T-cell (primary cell): ENCODE results near the gene PDE4B. TPM values are rescaled to one million over a fixed set of nuclear protein-coding genes. Genes with fewer than 3 reads are reported as not detected.

Source experiments
- ATAC-seq, 4 experiments: fragments of 200-7000 bp in 3 of 4; fragments of 150-1000 bp in 1 of 4; cut with Tn5 transposase; replicated peaks in 1 of 4; 1 replicate in 3 of 4; 2 replicates in 1 of 4; pipeline ENCODE4 v1.10.0; 2021; ENCODE audit warnings: moderate library complexity in 3 of 4, mild to moderate bottlenecking in 2 of 4, moderate number of reproducible peaks in 1 of 4
- CTCF ChIA-PET, 2 donors: fragments of 300-600 bp; sonication (Branson Sonifier 250); formaldehyde crosslinking; loops; one replicate each; lab custom pipeline; 2022; ENCODE audit warnings: antibody characterized with exemption in 2 of 2; lab: Charles Lee
- POLR2A ChIA-PET, 2 donors: fragments of 300-600 bp; sonication (Branson Sonifier 250); formaldehyde crosslinking; loops; one replicate each; lab custom pipeline; 2022; ENCODE audit warnings: antibody characterized with exemption in 2 of 2; lab: Charles Lee
- DNase-seq, 35 experiments: peaks; one replicate each; pipeline versions ENCODE4 v3.0.0 to v3.0.0-alpha.2; 2013 to 2023
- H3K27ac ChIP-seq: one replicate; pipeline ENCODE4 v1.5.1; 2013; ENCODE audit warnings: low read length
- H3K27me3 ChIP-seq, 2 experiments: replicated peaks in 1 of 2; 1 replicate in 1 of 2; 2 replicates in 1 of 2; pipeline versions ENCODE4 v1.6.1 to v1.7.0; 2013; ENCODE audit warnings: low read length in 1 of 2, mixed read lengths in 1 of 2; ENCODE audit not compliant: control insufficient read depth in 2 of 2, insufficient read depth in 2 of 2; ENCODE audit errors: extremely low read depth in 1 of 2
- H3K36me3 ChIP-seq, 2 donors: 1 replicate in 1 of 2; 2 replicates in 1 of 2; pipeline versions ENCODE4 v1.6.1 to v1.7.0; 2013; ENCODE audit warnings: low read length in 1 of 2; ENCODE audit not compliant: control insufficient read depth in 2 of 2, insufficient read depth in 1 of 2; ENCODE audit errors: extremely low read depth in 1 of 2
- H3K4me1 ChIP-seq, 2 experiments: 1 replicate in 1 of 2; 2 replicates in 1 of 2; pipeline versions ENCODE4 v1.6.1 to v1.7.0; 2013; ENCODE audit warnings: low read length in 2 of 2, mixed read lengths in 1 of 2; ENCODE audit not compliant: insufficient read depth in 2 of 2, control insufficient read depth in 1 of 2; ENCODE audit errors: extremely low read depth in 1 of 2
- H3K4me3 ChIP-seq, 2 donors: 1 replicate in 1 of 2; 2 replicates in 1 of 2; pipeline versions ENCODE4 v1.5.1 to v1.7.0; 2013; ENCODE audit warnings: mild to moderate bottlenecking in 2 of 2, low read length in 1 of 2, moderate library complexity in 1 of 2; ENCODE audit not compliant: control insufficient read depth in 1 of 2; ENCODE audit errors: extremely low read depth in 1 of 2
- H3K9me3 ChIP-seq: 2 replicates; pipeline ENCODE4 v1.7.0; 2013
- H3K27ac Mint-ChIP-seq, 2 donors: one replicate each; pipeline ENCODE4 v1.8.0; 2020 to 2021; ENCODE audit warnings: mild to moderate bottlenecking in 2 of 2, mixed read lengths in 2 of 2
- H3K27me3 Mint-ChIP-seq, 2 donors: one replicate each; pipeline ENCODE4 v1.8.0; 2021 to 2022; ENCODE audit warnings: mixed read lengths in 2 of 2
- H3K36me3 Mint-ChIP-seq: one replicate; pipeline ENCODE4 v1.8.0; 2021; ENCODE audit warnings: mixed read lengths
- H3K4me1 Mint-ChIP-seq, 3 donors: one replicate each; pipeline ENCODE4 v1.8.0; 2020 to 2022; ENCODE audit warnings: mixed read lengths in 3 of 3, mild to moderate bottlenecking in 1 of 3
- H3K4me3 Mint-ChIP-seq, 3 donors: one replicate each; pipeline ENCODE4 v1.8.0; 2020 to 2022; ENCODE audit warnings: mild to moderate bottlenecking in 3 of 3, mixed read lengths in 3 of 3, moderate library complexity in 3 of 3
- H3K9me3 Mint-ChIP-seq, 3 donors: one replicate each; pipeline ENCODE4 v1.8.0; 2020 to 2022; ENCODE audit warnings: mixed read lengths in 3 of 3
- WGBS: methylation state at CpG from one replicate; pipeline ENCODE4 v1.1.5; 2013; ENCODE audit warnings: missing lambda C conversion rate; ENCODE audit not compliant: insufficient coverage; 5-methylcytosine and 5-hydroxymethylcytosine counted together
- total RNA-seq, 35 experiments: library from RNA in 6 of 35; stranded (reverse) in 6 of 35; fragments of 120-200 nt in 1 of 35; gene quantifications; one replicate each; pipeline versions ENCODE4 v1.2.1 to v1.2.4 and lab custom pipeline; 2013 to 2026

PDE4B gene
- total RNA-seq, 5 donors from 2014 or later (not counting 1 experiment from before 2014, with no cell fraction given) = 46.3 to 103 (median 54.1) TPM

DNA sequence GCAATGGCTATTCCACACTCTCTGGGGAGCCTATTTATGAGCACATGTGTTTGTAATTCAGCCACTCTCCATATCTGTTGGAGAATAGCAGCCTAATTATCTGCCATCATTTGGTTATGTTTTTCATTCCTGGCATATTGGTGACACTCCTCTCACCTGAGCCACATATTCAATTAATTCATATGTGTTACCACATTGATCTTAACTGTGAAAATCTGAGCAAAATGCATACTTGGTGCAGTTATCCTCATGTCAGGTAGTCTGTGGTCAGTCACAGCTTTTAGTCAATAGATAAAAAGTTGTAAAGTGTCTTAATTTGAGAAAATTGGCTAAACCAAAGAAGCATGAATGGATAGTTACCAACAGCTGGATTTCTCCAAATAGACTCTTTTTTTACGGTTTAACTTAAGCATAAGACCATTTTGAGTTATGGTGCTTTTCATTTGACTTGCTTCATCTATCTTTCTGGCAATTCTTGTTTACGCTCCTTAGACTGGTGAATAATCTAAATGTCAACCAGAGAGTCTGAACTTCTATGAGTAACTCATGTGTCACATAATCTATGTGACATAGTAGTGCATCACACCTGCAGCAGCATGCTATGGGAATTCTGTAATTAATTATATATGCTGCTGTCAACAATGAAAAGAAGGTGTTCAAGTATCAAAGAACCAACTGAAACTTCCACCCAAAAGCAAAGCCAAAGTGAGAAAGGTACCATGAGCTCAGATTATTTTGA is 553.5 kb downstream of the PDE4B start:
- peaks cover 40% of the 10 kb centered on the region for H3K36me3 Mint-ChIP-seq
- H3K4me1 Mint-ChIP-seq = peaks cover 88 to 91% (median 90%) of the 10 kb centered on the region in 3 donors
- DNase-seq (no peak), ATAC-seq (no peak)
- peaks cover 41 to 61% of the 10 kb centered on the region in 2 experiments for H3K4me1 ChIP-seq
- ChIA-PET CTCF (interaction anchor here in 1 of 2 donors (1.0 to 3.0 kb wide), 7 partner anchors 14 to 104 kb away, joined by 3 to 14 read pairs (median 3); no protein-coding TSS in a partner anchor), POLR2A (interaction anchor here (0.6 to 3.2 kb wide), 6 partner anchors 8 to 100 kb away, joined by 3 to 16 read pairs (median 9); no protein-coding TSS in a partner anchor)
- H3K27me3 Mint-ChIP-seq = no peaks in the 10 kb centered on the region
- no peak overlapping the region for H3K4me3 ChIP-seq
- H3K9me3 Mint-ChIP-seq = no peaks in the 10 kb centered on the region
- peak overlapping the region; percentile 34 for H3K27ac ChIP-seq
- WGBS = 68% methylated on average over 2 of the region's 2 CpGs
- no peaks in the 10 kb centered on the region for H3K27me3 ChIP-seq
- H3K27ac Mint-ChIP-seq = peak overlapping the region; percentile 82 to 85
- peak overlapping the region; percentile 35 to 56 (median 41) for H3K4me3 Mint-ChIP-seq
- H3K9me3 ChIP-seq = no peaks in the 10 kb centered on the region
- H3K36me3 ChIP-seq = no peaks in the 10 kb centered on the region

DNA sequence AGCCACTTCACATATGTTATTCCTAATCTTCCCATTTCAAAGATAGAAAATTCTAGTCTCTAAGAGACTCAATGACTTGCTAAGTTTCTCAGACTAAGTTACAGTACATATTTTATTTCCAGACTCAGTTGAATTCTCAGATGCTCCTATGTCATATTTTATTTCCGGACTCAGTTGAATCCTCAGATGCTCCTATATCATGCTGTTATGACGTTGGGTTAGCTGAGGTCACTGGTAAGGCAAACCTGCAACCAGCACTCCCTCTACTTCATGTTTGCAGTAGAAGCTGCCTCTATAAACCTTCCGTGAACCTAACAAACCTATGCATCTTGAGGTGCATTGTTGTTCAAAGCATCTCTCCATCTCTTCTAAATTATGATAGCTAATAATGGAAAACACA is 554.2 kb downstream of the PDE4B start:
- peak overlapping the region; percentile 34 for H3K27ac ChIP-seq
- peaks cover 44 to 62% of the 10 kb centered on the region in 2 experiments for H3K4me1 ChIP-seq
- H3K36me3 ChIP-seq = no peaks in the 10 kb centered on the region
- H3K9me3 Mint-ChIP-seq = peaks cover 0 to under 1% (median 0%) of the 10 kb centered on the region in 3 donors
- peaks cover 39% of the 10 kb centered on the region for H3K36me3 Mint-ChIP-seq
- DNase-seq (peak in 1 of 35 experiments; percentile 33), ATAC-seq (no peak)
- POLR2A ChIA-PET = interaction anchor here (0.6 to 2.0 kb wide), 7 partner anchors 9 to 99 kb away, joined by 3 to 16 read pairs (median 6); no protein-coding TSS in a partner anchor
- no peaks in the 10 kb centered on the region for H3K27me3 Mint-ChIP-seq
- peak overlapping the region; percentile 35 to 56 (median 41) for H3K4me3 Mint-ChIP-seq
- no peaks in the 10 kb centered on the region for H3K9me3 ChIP-seq
- CTCF ChIA-PET = interaction anchor here (0.6 to 3.0 kb wide), 11 partner anchors 10 to 104 kb away, joined by 3 to 14 read pairs (median 3); no protein-coding TSS in a partner anchor
- no peak overlapping the region for H3K4me3 ChIP-seq
- H3K27me3 ChIP-seq = no peaks in the 10 kb centered on the region
- peak overlapping the region; percentile 82 to 85 for H3K27ac Mint-ChIP-seq
- WGBS = 70% methylated on average over 2 of the region's 3 CpGs
- peaks cover 88 to 91% (median 90%) of the 10 kb centered on the region in 3 donors for H3K4me1 Mint-ChIP-seq

DNA sequence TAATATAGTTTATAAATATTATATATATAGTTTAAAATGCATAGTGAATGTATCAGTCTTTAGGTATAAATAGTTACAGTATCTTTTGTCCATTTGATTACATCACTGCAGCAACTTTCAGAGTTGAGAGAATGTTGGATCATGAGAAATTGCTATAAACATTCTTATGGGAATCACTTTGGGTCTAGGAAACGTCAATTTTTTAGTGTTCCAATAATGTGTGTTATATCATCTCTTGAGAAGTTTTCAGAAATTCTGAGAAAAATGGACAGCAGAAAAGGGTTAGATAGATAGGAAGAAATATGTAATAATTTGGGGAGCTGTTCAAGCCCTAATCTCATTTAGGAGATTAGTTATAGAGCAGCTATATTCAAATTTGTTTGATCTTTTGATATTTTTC is 556.1 kb downstream of the PDE4B start:
- Mint-ChIP-seq H3K27ac (peak overlapping the region; percentile 82 to 95), H3K9me3 (peaks cover 0 to 4% (median 0%) of the 10 kb centered on the region in 3 donors), H3K4me3 (peak overlapping the region; percentile 68 to 76 (median 75)), H3K27me3 (no peaks in the 10 kb centered on the region), H3K4me1 (peaks cover 95 to 96% (median 96%) of the 10 kb centered on the region in 3 donors), H3K36me3 (peaks cover 48% of the 10 kb centered on the region)
- Histone ChIP-seq H3K4me3 (no peak overlapping the region), H3K27ac (peak overlapping the region; percentile 92), H3K36me3 (no peaks in the 10 kb centered on the region), H3K4me1 (peaks cover 44 to 75% of the 10 kb centered on the region in 2 experiments), H3K9me3 (no peaks in the 10 kb centered on the region), H3K27me3 (no peaks in the 10 kb centered on the region)
- ChIA-PET POLR2A (interaction anchor here (0.7 to 5.4 kb wide), 5 partner anchors 13 to 524 kb away, joined by 3 to 131 read pairs (median 4); no protein-coding TSS in a partner anchor), CTCF (interaction anchor here in 1 of 2 donors (2.6 kb wide), 1 partner anchor 12 kb away, joined by 11 read pairs; no protein-coding TSS in a partner anchor)
- WGBS = 73% methylated on average over 1 of the region's 1 CpG
- ATAC-seq = no peak
- DNase-seq = no peak

DNA sequence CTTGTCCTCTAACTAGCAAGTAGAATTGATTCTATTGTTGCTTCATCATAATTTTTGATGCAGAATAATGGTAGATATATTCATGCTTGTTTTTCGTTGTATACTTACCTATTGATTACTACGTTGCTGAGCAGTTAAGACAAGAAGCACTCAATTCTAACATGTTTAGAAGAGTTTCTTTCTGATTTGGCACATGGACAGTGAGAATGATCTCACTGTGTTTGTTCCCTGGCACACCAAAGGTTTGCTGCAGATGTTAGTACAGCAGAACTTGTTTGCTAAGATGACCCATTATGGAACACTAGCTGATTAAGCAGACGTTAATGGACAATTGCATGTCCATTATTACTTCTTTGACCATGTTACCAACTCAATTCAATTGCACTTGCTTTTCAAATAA is 556.5 kb downstream of the PDE4B start:
- Histone ChIP-seq H3K9me3 (no peaks in the 10 kb centered on the region), H3K4me3 (no peak overlapping the region), H3K36me3 (no peaks in the 10 kb centered on the region), H3K27ac (peak overlapping the region; percentile 92), H3K27me3 (no peaks in the 10 kb centered on the region), H3K4me1 (peaks cover 42 to 76% of the 10 kb centered on the region in 2 experiments)
- Mint-ChIP-seq H3K4me3 (peak overlapping the region; percentile 68 to 76 (median 75)), H3K9me3 (peaks cover 0 to 4% (median 0%) of the 10 kb centered on the region in 3 donors), H3K36me3 (peaks cover 48% of the 10 kb centered on the region), H3K27ac (peak overlapping the region; percentile 82 to 95), H3K27me3 (no peaks in the 10 kb centered on the region), H3K4me1 (peaks cover 96 to 97% (median 97%) of the 10 kb centered on the region in 3 donors)
- WGBS = 40% methylated on average over 1 of the region's 3 CpGs
- ChIA-PET POLR2A (interaction anchor here (0.7 to 5.4 kb wide), 8 partner anchors 11 to 523 kb away, joined by 3 to 131 read pairs (median 4); no protein-coding TSS in a partner anchor), CTCF (interaction anchor here in 1 of 2 donors (1.5 to 2.6 kb wide), 3 partner anchors 10 to 88 kb away, joined by 7 to 11 read pairs (median 7); no protein-coding TSS in a partner anchor)
- ATAC-seq (no peak), DNase-seq (no peak)

- Histone ChIP-seq H3K27ac (peak overlapping the region; percentile 92), H3K27me3 (no peaks in the 10 kb centered on the region), H3K9me3 (no peaks in the 10 kb centered on the region), H3K36me3 (no peaks in the 10 kb centered on the region), H3K4me1 (peaks cover 46 to 69% of the 10 kb centered on the region in 2 experiments), H3K4me3 (no peak overlapping the region)
- POLR2A ChIA-PET = interaction anchor here (0.6 to 5.4 kb wide), 17 partner anchors 8 to 693 kb away, joined by 3 to 131 read pairs (median 4); no protein-coding TSS in a partner anchor
- ATAC-seq (peak; percentile 77 to 87 (median 78)), DNase-seq (peak in 34 of 35 experiments; percentile 40 to 84 (median 70))
- Mint-ChIP-seq H3K27ac (peak overlapping the region; percentile 82 to 95), H3K4me3 (peak overlapping the region; percentile 68 to 76 (median 75)), H3K4me1 (peaks cover 95 to 98% (median 97%) of the 10 kb centered on the region in 3 donors), H3K9me3 (peaks cover 0 to 4% (median 0%) of the 10 kb centered on the region in 3 donors), H3K36me3 (peaks cover 50% of the 10 kb centered on the region), H3K27me3 (no peaks in the 10 kb centered on the region)
- no CpG with 5 or more reads among the region's 6 CpGs for WGBS
- CTCF ChIA-PET = interaction anchor here (1.0 to 1.9 kb wide), 12 partner anchors 8 to 100 kb away, joined by 3 to 22 read pairs (median 6); no protein-coding TSS in a partner anchor
Observed at GRCh38 chr1:66350001-66350547, 557.4 kb downstream of the PDE4B start.
